Glutamatergic neuron (in vitro differentiated cells): ENCODE measurements around the gene LIN54. TPM values are rescaled to one million over a fixed set of nuclear protein-coding genes. Genes with fewer than 3 reads are reported as not detected.
"Not testable (repeated sequence)": the region's sequence is repeated elsewhere in the genome, so short reads cannot be mapped to it uniquely, and the experiment has no call there.

ENCODE experiments used
- DNase-seq: peaks from one replicate; pipeline ENCODE4 v3.0.0; 2022
- H3K27ac Mint-ChIP-seq: one replicate; pipeline ENCODE4 v1.8.0; 2020; ENCODE audit warnings: mild to moderate bottlenecking, mixed read lengths, inconsistent platforms; ENCODE audit not compliant: unreplicated experiment
- H3K27me3 Mint-ChIP-seq: one replicate; pipeline ENCODE4 v1.8.0; 2020; ENCODE audit warnings: mild to moderate bottlenecking, moderate library complexity, mixed read lengths, inconsistent platforms; ENCODE audit not compliant: unreplicated experiment
- H3K36me3 Mint-ChIP-seq: one replicate; pipeline ENCODE4 v1.8.0; 2020; ENCODE audit warnings: mild to moderate bottlenecking, mixed read lengths, inconsistent platforms; ENCODE audit not compliant: unreplicated experiment
- H3K4me1 Mint-ChIP-seq: one replicate; pipeline ENCODE4 v1.8.0; 2020; ENCODE audit warnings: mild to moderate bottlenecking, low read depth, mixed read lengths, inconsistent platforms; ENCODE audit not compliant: unreplicated experiment
- H3K4me3 Mint-ChIP-seq: one replicate; pipeline ENCODE4 v1.8.0; 2020; ENCODE audit warnings: mild to moderate bottlenecking, mixed read lengths, inconsistent platforms; ENCODE audit not compliant: unreplicated experiment
- H3K9me3 Mint-ChIP-seq: one replicate; pipeline ENCODE4 v1.8.0; 2020; ENCODE audit warnings: mild to moderate bottlenecking, moderate library complexity, mixed read lengths, inconsistent platforms; ENCODE audit not compliant: unreplicated experiment
- total RNA-seq: library from RNA; stranded (reverse); fragmentation: NEBNext Ultra II Directional; extraction: Animal tissue kit (Norgen Biotek cat#: 25700); gene quantifications from one replicate; pipeline ENCODE4 v1.2.1, GENCODE V29; 2021; ENCODE audit not compliant: unreplicated experiment
- TF ChIP-seq, protein P1 (sequence below): fragments of 200-600 bp; sonication (generic); IDR thresholded peaks from one replicate; pipeline ENCODE4 v1.5.0; 2021; ENCODE audit not compliant: partially characterized antibody, unreplicated experiment

The LIN54 gene
- total RNA-seq, 1 donor from 2014 or later: 10.9 TPM

DNA sequence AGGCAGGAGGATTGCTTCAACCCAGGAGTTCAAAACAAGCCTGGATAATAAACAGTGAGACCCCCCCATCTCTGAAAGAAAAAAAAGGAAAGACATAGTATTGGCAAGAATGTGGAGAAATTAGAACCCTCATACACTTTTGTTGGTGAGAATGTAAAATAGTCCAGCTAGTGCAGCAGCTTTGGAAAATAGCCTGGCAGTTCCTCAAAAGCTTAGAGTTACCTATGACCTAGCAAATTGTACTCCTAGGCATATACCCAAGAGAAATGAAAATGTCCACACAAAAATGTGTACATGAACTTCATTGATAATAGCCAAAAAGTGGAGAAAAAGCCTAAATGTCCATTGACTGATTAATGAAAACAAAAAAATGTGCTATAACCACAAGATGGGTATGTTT is 88.8 kb downstream of the LIN54 start:
- TF ChIP-seq, protein P1, sequence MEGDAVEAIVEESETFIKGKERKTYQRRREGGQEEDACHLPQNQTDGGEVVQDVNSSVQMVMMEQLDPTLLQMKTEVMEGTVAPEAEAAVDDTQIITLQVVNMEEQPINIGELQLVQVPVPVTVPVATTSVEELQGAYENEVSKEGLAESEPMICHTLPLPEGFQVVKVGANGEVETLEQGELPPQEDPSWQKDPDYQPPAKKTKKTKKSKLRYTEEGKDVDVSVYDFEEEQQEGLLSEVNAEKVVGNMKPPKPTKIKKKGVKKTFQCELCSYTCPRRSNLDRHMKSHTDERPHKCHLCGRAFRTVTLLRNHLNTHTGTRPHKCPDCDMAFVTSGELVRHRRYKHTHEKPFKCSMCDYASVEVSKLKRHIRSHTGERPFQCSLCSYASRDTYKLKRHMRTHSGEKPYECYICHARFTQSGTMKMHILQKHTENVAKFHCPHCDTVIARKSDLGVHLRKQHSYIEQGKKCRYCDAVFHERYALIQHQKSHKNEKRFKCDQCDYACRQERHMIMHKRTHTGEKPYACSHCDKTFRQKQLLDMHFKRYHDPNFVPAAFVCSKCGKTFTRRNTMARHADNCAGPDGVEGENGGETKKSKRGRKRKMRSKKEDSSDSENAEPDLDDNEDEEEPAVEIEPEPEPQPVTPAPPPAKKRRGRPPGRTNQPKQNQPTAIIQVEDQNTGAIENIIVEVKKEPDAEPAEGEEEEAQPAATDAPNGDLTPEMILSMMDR: no peak
- no peaks in the 10 kb centered on the region for H3K9me3 Mint-ChIP-seq
- H3K27me3 Mint-ChIP-seq: no peaks in the 10 kb centered on the region
- H3K4me1 Mint-ChIP-seq: no peaks in the 10 kb centered on the region
- no peaks in the 10 kb centered on the region for H3K36me3 Mint-ChIP-seq
- no peak for DNase-seq
- no peak overlapping the region for H3K27ac Mint-ChIP-seq
- H3K4me3 Mint-ChIP-seq: no peak overlapping the region

DNA sequence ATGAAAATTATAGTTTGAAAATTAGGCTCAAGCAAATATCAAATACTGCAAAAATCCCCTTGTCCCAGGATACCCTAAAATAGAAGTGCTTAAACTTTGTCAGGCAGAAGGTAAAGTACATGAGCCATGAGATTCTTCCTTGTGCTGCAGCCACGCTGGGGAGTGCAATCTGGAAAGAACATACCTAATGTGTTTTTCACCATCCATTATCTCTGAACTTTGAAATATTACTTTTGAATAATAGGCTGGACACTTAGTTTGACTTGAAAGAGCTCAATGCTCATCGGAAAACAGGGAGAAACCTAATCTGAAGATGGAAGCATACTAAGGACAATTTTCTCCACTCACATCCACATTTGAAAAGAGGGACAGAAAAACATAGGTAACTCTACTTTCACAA is 91.2 kb downstream of the LIN54 start:
- no peaks in the 10 kb centered on the region for H3K36me3 Mint-ChIP-seq
- TF ChIP-seq, protein P1: no peak
- H3K9me3 Mint-ChIP-seq: no peaks in the 10 kb centered on the region
- no peaks in the 10 kb centered on the region for H3K4me1 Mint-ChIP-seq
- H3K27me3 Mint-ChIP-seq: no peaks in the 10 kb centered on the region
- H3K4me3 Mint-ChIP-seq: no peak overlapping the region
- DNase-seq: no peak
- no peak overlapping the region for H3K27ac Mint-ChIP-seq

DNA sequence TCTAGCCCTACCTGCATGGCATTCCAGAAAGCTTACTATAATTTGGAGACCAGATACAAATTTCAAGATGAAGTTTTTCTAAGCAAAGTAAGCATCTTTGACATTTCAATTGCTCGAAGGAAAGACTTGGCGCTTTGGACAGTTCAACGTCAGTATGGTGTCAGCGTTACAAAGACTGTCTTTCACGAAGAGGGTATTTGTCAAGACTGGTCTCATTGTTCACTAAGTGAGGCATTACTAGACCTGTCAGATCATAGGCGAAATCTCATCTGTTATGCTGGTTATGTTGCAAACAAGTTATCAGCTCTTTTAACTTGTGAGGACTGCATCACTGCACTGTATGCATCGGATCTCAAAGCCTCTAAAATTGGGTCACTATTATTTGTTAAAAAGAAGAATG is 92.5 kb downstream of the LIN54 start:
- Mint-ChIP-seq H3K4me1 (no peaks in the 10 kb centered on the region), H3K9me3 (no peaks in the 10 kb centered on the region)
- DNase-seq: no peak

DNA sequence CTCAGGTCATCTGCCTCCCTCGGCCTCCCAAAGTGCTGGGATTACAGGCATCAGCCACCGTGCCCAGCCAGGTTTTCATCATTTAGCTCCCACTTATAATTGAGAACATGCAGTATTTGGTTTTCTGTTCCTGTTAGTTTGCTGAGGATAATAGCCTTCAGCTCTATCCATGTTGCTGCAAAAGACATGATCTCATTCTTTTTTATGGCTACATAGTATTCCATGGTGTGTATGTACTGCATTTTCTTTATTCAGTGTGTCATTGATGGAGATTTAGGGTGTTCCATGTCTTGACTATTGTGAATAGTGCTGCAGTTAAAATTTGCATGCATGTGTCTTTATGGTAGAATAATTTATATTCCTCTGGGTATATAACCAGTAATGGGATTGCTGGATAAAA is 96.7 kb downstream of the LIN54 start:
- H3K9me3 Mint-ChIP-seq, H3K27ac Mint-ChIP-seq, H3K27me3 Mint-ChIP-seq, H3K4me1 Mint-ChIP-seq, DNase-seq, H3K36me3 Mint-ChIP-seq, H3K4me3 Mint-ChIP-seq: not testable (repeated sequence)

More for the DNA sequence above, 92.5 kb downstream of the LIN54 start:
- Mint-ChIP-seq H3K27ac (no peak overlapping the region), H3K27me3 (no peaks in the 10 kb centered on the region), H3K36me3 (no peaks in the 10 kb centered on the region), H3K4me3 (no peak overlapping the region)
- TF ChIP-seq, protein P1: no peak

DNA sequence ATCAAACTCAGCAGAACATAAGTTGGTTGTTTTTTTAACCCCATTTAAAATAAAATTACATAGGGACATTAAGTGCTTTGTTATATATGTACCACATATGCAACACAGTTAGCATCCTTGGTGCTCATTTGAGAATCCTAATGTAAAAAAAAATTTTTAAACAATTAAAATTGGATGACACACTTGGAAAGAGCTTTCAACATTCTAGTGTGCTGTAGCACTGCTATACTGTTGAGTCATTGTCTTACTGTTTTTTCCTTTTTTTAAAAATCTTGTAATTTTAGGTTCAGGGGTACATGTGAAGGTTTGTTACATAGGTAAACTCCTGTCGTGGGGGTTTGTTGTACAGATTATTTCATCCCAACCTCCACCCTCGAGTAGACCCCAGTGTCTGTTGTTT is 97.3 kb downstream of the LIN54 start:
- H3K36me3 Mint-ChIP-seq: no peaks in the 10 kb centered on the region
- no peak overlapping the region for H3K4me3 Mint-ChIP-seq
- no peak overlapping the region for H3K27ac Mint-ChIP-seq

More for the DNA sequence above, 97.3 kb downstream of the LIN54 start:
- TF ChIP-seq, protein P1: no peak
- Mint-ChIP-seq H3K27me3 (no peaks in the 10 kb centered on the region), H3K4me1 (no peaks in the 10 kb centered on the region), H3K9me3 (no peaks in the 10 kb centered on the region)
- DNase-seq: no peak
